GM19043 (cell line): Measurements from ENCODE around the gene SEL1L2.

Experiments used
- ATAC-seq: cut with Tn5 transposase; IDR thresholded peaks from one replicate; pipeline ENCODE4 v1.9.1; 2021; ENCODE audit warnings: low read depth; ENCODE audit not compliant: unreplicated experiment

SEL1L2 gene

DNA sequence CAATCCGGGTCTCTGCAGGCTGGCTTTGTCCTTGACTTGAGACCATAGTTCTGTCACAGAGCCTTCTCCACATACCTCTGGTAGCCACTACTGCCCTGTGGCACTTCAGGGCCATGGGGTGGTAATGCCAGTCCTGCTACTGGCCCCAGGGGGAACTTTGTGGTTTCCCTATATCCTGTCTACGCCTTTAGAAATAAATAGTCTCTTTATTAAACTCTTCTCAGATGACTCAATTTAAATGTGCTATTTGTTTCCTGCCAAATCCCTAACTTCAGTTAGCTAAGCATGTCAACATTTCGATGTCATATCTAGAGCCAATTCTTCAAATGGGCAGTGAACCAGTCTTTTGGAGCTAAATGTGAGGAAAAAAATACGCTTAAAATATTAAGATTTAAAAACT is 60.1 kb downstream of the SEL1L2 start:
- ATAC-seq = no peak

DNA sequence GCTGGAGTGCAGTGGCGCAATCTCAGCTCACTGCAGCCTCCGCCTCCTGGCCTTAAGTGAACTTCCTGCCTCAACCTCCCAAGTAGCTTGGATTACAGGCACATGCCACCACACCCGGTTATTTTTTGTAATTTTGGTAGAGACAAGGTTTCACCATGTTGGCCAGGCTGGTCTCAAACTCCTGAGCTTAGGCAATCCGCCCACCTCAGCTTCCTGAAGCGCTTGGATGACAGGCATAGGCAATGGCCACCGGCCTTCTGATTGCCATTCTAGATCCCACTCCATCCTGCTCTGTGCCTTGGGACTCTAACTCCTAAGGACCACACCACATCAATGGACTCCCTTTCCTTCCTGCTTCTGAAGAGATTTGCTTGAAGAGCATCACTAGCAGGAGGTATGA is 60.6 kb downstream of the SEL1L2 start:
- ATAC-seq = no peak

GRCh38 chr20:13928901-13929300 is 61.5 kb downstream of the SEL1L2 start:
- no peak for ATAC-seq

DNA sequence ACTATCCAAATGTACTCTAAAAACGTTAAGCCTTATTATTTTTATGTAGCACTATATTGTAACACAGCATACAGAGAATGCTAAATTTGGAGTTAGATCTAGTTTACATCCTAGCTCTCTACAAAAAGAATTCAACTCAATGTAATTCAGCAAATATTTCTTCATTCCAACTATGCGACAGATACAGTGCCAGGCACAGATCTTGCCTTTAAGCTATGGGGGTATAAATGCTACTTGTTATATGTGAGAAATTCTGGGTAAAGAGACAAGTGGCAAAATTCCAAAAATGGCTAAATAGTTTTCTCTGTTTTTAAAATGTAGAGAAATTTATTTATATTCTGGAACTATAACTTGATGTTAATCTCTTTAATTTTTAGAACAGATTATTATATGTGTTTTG is 63.2 kb downstream of the SEL1L2 start:
- no peak for ATAC-seq

- ATAC-seq = no peak
Measured at GRCh38 chr20:13922241-13922640, 68.2 kb downstream of the SEL1L2 start.

DNA sequence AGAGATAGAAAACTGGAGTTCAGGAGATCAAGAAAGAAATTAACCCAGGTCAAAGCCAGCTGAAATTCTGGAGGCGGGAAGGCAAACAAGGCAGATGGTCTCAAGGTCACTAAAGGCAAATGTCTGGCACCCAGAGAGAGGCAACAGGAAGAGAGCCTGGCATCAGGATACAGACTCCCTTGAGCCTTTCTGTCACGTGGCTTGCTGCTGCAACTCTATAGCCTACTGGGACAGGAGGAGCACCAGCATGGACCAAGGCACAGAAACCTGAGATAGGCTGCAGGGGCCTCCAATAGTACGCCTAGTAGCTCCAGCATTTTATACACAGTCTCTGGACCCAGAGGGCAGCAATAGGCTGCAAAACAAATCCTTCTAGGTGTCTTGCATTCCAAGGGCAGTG is 75.1 kb downstream of the SEL1L2 start:
- ATAC-seq = no peak

- no peak for ATAC-seq
Measured at GRCh38 chr20:13913572-13913971, 76.8 kb downstream of the SEL1L2 start.

DNA sequence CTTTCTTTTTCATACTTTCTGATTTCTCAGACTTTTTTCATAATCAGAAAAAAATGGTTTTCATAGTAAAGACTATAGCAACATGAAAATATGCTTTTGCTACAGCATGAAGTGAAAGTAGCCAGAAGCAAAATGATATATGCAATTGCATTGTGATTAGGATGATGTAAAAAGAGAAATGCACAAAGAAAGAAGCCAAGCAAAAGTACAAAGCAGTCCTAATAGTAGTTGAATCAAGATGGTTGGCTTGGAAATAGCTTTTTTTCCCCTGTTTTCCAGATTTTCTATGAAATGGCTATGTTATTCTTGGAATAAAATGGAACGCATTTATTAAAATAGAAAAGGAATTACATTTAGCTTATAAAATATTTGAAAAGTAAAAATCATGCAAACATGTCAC is 77.3 kb downstream of the SEL1L2 start:
- no peak for ATAC-seq

DNA sequence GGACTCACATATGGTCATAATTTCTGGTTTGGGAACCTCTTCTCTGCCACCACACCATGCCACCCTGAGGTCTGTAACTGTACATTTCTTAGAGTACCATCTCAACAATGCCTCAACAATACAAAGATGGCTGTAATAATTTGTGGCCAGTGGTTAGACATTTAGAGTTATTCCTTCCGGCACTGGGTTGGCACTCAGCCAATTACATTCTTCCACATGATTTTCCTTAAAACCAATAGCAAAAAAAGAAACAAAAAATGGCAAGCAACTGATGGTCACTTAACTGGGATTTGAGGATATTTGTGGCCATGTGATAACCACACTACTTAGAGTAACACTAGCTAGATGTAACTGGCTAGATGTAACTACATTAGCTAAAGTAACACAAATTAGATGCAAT is 79.9 kb downstream of the SEL1L2 start:
- no peak for ATAC-seq

GRCh38 chr20:13909067-13909466 is 81.3 kb downstream of the SEL1L2 start:
- no peak for ATAC-seq

DNA sequence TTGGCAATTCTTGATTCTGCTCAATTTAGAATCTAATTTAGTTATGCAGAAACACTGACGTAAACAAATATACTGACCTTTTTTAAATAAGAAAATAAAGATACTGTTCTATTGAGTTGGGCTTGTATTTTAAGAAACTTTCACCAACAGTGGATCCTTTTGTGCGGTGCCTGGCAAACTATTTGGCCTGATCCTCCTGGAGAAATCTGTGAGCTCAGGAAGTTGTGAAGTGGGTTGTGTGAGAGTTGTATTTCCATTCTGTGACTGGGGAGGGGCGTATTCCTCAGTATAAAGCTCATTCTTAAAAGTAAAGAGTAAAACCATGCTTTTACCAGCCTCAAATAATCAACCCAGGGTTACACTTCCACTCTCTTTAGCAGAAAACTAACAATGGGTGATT is 85.6 kb downstream of the SEL1L2 start:
- no peak for ATAC-seq

- no peak for ATAC-seq
Measured at GRCh38 chr20:13900496-13900895, 89.9 kb downstream of the SEL1L2 start.

DNA sequence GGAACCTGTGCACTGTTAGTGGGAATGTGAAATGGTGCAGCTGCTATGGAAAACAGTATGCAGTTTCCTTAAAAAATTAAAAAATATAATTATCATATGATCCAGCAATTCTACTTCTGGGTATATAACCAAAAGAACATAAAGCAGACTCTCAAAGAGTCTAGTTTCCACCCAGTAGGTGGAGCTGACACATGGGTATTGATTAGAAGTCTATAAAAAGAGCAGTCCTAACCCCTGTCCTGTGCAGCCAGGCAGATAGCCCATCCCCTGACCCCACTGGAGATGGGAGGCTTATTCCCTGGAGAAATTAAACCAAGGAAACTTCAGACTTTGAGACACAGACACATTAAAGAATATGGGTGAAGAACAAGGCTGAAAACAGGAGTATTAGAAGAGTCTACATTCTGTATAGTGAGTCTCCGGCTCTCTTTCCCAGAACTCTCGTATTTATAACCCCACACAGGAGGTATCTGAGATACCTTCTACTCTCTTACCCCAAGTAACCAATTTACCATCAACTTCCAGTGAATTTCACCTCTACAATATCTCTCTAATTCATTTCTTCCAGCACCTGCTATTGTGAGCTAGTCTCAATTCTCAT is 92.3 kb downstream of the SEL1L2 start:
- no peak for ATAC-seq

GRCh38 chr20:13891575-13891974 is 98.8 kb downstream of the SEL1L2 start:
- no peak for ATAC-seq

GRCh38 chr20:13884803-13885202 is 105.6 kb downstream of the SEL1L2 start:
- ATAC-seq = no peak

DNA sequence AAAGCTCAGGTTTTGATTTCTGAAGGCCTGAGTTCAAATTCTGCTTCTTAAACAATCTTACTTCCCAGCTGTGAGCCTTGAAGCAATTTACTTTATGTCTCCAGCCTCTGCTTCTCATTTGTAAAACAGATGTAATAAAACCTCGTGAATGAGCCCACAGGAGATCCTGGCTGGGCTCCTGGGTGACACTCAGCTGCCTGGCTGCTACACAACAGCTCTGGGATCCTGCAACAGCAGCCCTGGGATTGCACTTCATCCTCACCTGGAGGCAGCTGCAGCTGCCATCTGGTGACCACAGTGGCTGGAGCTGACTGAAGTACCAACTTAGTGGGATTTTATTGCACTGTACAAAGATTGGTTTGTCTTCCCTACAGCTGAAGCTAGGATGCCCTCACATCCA is 107.0 kb downstream of the SEL1L2 start:
- no peak for ATAC-seq

- ATAC-seq = no peak
Measured at GRCh38 chr20:13878566-13878965, 111.8 kb downstream of the SEL1L2 start.

GRCh38 chr20:13877793-13878192 is 112.6 kb downstream of the SEL1L2 start:
- no peak for ATAC-seq

- ATAC-seq = no peak
Measured at GRCh38 chr20:13875265-13875811, 115.1 kb downstream of the SEL1L2 start.

DNA sequence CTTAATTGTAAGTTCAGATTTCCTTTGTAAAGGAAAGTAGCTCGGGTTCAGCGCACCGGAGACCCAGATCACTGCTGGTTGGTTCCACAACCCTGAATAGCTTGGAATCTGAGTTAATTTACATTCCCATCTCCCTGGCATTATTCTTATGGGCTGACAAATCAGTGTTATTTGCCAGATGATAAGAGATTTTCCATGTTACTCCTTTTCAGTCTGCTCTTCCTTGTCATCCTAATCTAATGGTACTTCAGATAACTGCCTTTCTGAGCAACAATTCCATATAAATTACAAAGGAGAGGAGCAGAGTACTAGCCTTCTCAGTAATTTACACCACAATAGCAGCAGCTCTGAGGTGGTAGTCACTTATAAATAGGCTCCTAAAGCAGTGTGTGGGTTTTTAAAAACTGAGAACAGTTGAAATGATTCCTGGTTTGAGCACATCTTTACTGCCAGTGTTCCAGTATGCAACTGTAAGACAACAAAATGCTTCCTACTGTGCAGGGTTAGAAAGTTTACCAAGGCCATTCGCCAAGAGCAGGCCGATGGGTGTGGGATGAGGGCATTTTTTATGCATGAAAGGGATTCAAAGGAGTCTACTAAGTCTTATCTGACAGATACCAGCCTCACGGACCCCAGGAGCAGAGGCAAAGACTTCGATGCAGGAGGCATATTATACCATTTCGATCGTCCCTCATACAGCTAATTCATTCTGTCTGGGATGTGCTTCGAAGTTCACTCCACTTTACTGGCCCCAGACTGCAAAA is 115.8 kb downstream of the SEL1L2 start:
- ATAC-seq = no peak

- no peak for ATAC-seq
Measured at GRCh38 chr20:13873831-13874230, 116.6 kb downstream of the SEL1L2 start.

DNA sequence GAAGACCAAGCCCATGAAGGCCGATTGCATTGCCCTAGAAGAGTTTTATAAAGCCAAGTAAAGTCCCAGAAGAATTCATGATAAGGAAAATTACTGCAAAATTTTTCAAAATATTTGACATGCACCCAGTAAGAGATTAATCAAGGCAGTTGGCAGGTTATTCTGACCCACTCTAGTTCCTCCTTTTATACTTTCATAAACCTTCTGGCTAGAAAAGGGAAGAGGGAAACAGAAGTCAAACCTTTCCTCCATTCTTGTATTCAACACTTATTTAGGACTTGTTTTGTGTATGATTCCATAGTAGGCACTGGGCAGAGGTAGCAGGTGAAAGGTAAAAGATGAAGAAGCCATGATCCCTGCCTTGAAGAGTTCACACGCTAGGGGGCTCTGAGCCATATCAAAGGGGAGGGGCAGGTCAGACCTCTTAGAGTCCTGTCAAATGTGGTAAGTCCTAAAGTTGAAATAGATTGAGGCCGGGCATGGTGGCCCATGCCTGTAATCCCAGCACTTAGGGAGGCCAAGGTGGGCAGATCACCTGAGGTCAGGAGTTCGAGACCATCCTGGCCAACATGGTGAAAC is 120.2 kb downstream of the SEL1L2 start:
- no peak for ATAC-seq
